Neuronal stem cell (in vitro differentiated cells): ENCODE measurements around the gene YEATS2.
A peak's percentile ranks its signal among the peaks of the same experiment; 100 is the strongest.
"Not testable (repeated sequence)": the region's sequence is repeated elsewhere in the genome, so short reads cannot be mapped to it uniquely, and the experiment has no call there.

Experiments used
- DNase-seq: peaks from one replicate; pipeline ENCODE4 v3.0.0-alpha.2; 2013; ENCODE audit warnings: low spot score
- H2AFZ ChIP-seq: one replicate; pipeline ENCODE4 v1.6.1; 2013; ENCODE audit warnings: mild to moderate bottlenecking, low read length, inconsistent platforms
- H2AK5ac ChIP-seq: 2 replicates; pipeline ENCODE4 v1.6.1; 2013; ENCODE audit warnings: low read depth, mild to moderate bottlenecking, inconsistent platforms, low read length, moderate library complexity, mixed read lengths
- H2BK120ac ChIP-seq: 2 replicates; pipeline ENCODE4 v1.6.1; 2013; ENCODE audit warnings: low read depth, mild to moderate bottlenecking, inconsistent platforms, low read length, moderate library complexity, mixed read lengths
- H2BK12ac ChIP-seq: one replicate; pipeline ENCODE4 v1.6.1; 2013; ENCODE audit warnings: low read length, inconsistent platforms
- H2BK15ac ChIP-seq: 2 replicates; pipeline ENCODE4 v1.6.1; 2013; ENCODE audit warnings: mild to moderate bottlenecking, low read length, inconsistent platforms, mixed read lengths
- H2BK5ac ChIP-seq: one replicate; pipeline ENCODE4 v1.6.1; 2013; ENCODE audit warnings: inconsistent platforms, mild to moderate bottlenecking, low read length, moderate library complexity
- H3K14ac ChIP-seq: one replicate; pipeline ENCODE4 v1.6.1; 2013; ENCODE audit warnings: low read length, inconsistent platforms
- H3K18ac ChIP-seq: 2 replicates; pipeline ENCODE4 v1.6.1; 2013; ENCODE audit warnings: low read length, inconsistent platforms
- H3K23ac ChIP-seq: 2 replicates; pipeline ENCODE4 v1.6.1; 2013; ENCODE audit warnings: low read depth, mild to moderate bottlenecking, mixed read lengths, low read length, inconsistent platforms; ENCODE audit not compliant: poor library complexity
- H3K27ac ChIP-seq: replicated peaks from 3 replicates; pipeline ENCODE4 v1.5.1; 2013; ENCODE audit warnings: low read length, inconsistent platforms
- H3K27me3 ChIP-seq, 3 experiments: 2 replicates each; pipeline ENCODE4 v1.6.1; 2013; ENCODE audit warnings: low read length in 3 of 3, mild to moderate bottlenecking in 2 of 3, inconsistent platforms in 1 of 3, low read depth in 1 of 3, mixed read lengths in 1 of 3, moderate library complexity in 1 of 3; ENCODE audit not compliant: control insufficient read depth in 3 of 3, insufficient read depth in 3 of 3
- H3K36me3 ChIP-seq, 2 donors: replicated peaks in 1 of 2; 2 replicates each; pipeline ENCODE4 v1.6.1; 2013; ENCODE audit warnings: low read length in 2 of 2; ENCODE audit not compliant: control insufficient read depth in 2 of 2, insufficient read depth in 2 of 2
- H3K4ac ChIP-seq: 2 replicates; pipeline ENCODE4 v1.6.1; 2013; ENCODE audit warnings: inconsistent platforms, mild to moderate bottlenecking, low read length, moderate library complexity
- H3K4me1 ChIP-seq, 2 donors: 1 replicate in 1 of 2; 2 replicates in 1 of 2; pipeline ENCODE4 v1.6.1; 2013; ENCODE audit warnings: low read length in 2 of 2, low read depth in 1 of 2; ENCODE audit not compliant: control insufficient read depth in 2 of 2, insufficient read depth in 1 of 2
- H3K4me2 ChIP-seq: one replicate; pipeline ENCODE4 v1.6.1; 2013; ENCODE audit warnings: mild to moderate bottlenecking, low read length, inconsistent platforms; ENCODE audit not compliant: insufficient read depth, poor library complexity, severe bottlenecking
- H3K4me3 ChIP-seq, 2 donors: 2 replicates each; pipeline ENCODE4 v1.5.1; 2013; ENCODE audit warnings: low read length in 2 of 2, mild to moderate bottlenecking in 2 of 2, inconsistent platforms in 1 of 2, moderate library complexity in 1 of 2
- H3K79me1 ChIP-seq: one replicate; pipeline ENCODE4 v1.6.1; 2013; ENCODE audit warnings: low read depth, mild to moderate bottlenecking, inconsistent platforms, low read length, moderate library complexity
- H3K9ac ChIP-seq: one replicate; pipeline ENCODE4 v1.6.1; 2013; ENCODE audit warnings: mild to moderate bottlenecking, low read depth, low read length, inconsistent platforms; ENCODE audit not compliant: poor library complexity
- H3K9me3 ChIP-seq, 2 donors: replicated peaks in 1 of 2; 2 replicates each; pipeline versions ENCODE3 to v1.6.1; 2013; ENCODE audit warnings: low read length in 2 of 2, mild to moderate bottlenecking in 2 of 2, inconsistent platforms in 1 of 2, low read depth in 1 of 2, mixed read lengths in 1 of 2, moderate library complexity in 1 of 2; ENCODE audit not compliant: control insufficient read depth in 2 of 2, insufficient read depth in 1 of 2
- H4K8ac ChIP-seq: one replicate; pipeline ENCODE4 v1.6.1; 2013; ENCODE audit warnings: low read depth, mild to moderate bottlenecking, inconsistent platforms, low read length, moderate library complexity
- H4K91ac ChIP-seq: one replicate; pipeline ENCODE4 v1.6.1; 2013; ENCODE audit warnings: low read length, low read depth, mild to moderate bottlenecking, inconsistent platforms; ENCODE audit not compliant: poor library complexity
- WGBS, 2 donors: extraction: QIAGEN DNeasy Blood & Tissue Kit; methylation state at CpG; one replicate each; pipeline ENCODE4 v1.1.7; 2013; ENCODE audit warnings: missing lambda C conversion rate in 2 of 2, mixed read lengths in 1 of 2; ENCODE audit not compliant: insufficient read length in 2 of 2, insufficient replicate concordance in 1 of 2; ENCODE audit errors: extremely low coverage in 2 of 2; 5-methylcytosine and 5-hydroxymethylcytosine counted together

YEATS2 gene

DNA sequence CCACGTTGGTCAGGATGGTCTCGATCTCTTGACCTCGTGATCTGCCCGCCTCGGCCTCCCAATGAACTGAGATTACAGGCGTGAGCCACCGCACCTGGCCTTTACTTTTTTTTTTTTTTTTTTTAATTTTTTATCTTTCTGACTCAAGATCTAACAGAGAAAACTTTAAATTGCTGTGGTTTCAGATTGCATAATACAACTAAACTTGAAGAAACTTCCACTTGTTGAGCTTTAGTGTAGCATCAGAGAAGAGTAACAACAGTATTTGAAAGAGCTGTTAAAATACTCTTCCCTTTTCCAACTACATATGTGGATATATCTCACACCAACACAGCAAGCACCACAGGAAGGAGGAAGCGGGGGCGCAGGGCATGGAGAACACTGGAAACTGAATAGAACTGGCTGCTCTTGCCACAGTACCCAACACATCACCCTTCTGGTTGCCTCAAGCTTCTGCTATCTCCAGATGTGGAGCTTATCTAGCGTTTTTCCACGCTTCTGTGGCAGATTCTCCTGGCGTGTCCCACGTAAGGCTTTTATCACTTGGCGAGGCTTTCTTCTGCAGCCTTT, 82.4 kb downstream of the YEATS2 start:
- Histone ChIP-seq H3K18ac (no peak overlapping the region), H3K4me3 (no peak overlapping the region), H2AK5ac (no peak overlapping the region), H3K9ac (no peak overlapping the region), H3K4me1 (no peaks in the 10 kb centered on the region), H3K27ac (no peak overlapping the region), H2BK15ac (no peak overlapping the region), H3K79me1 (peaks cover 4% of the 10 kb centered on the region), H2BK12ac (no peak overlapping the region), H2AFZ (no peak overlapping the region), H3K27me3 (no peaks in the 10 kb centered on the region), H4K8ac (no peak overlapping the region), H3K9me3 (no peaks in the 10 kb centered on the region), H3K23ac (no peak overlapping the region), H4K91ac (no peak overlapping the region), H2BK120ac (no peak overlapping the region), H3K36me3 (peaks cover 28 to 92% of the 10 kb centered on the region in 2 donors), H2BK5ac (no peak overlapping the region), H3K4me2 (no peak overlapping the region), H3K14ac (no peak overlapping the region), H3K4ac (no peak overlapping the region)
- no CpG with 5 or more reads among the region's 14 CpGs for WGBS, 2 donors
- DNase-seq = no peak

GRCh38 chr3:183781246-183781645, 83.6 kb downstream of the YEATS2 start:
- Histone ChIP-seq H4K8ac (no peak overlapping the region), H3K4me1 (no peaks in the 10 kb centered on the region), H3K4ac (no peak overlapping the region), H3K27ac (no peak overlapping the region), H3K79me1 (peaks cover 4% of the 10 kb centered on the region), H2BK5ac (no peak overlapping the region), H2AK5ac (no peak overlapping the region), H2BK12ac (no peak overlapping the region), H2BK15ac (no peak overlapping the region), H3K36me3 (peaks cover 26 to 94% of the 10 kb centered on the region in 2 donors), H2BK120ac (no peak overlapping the region), H3K18ac (no peak overlapping the region), H3K27me3 (no peaks in the 10 kb centered on the region), H2AFZ (no peak overlapping the region), H3K14ac (no peak overlapping the region), H3K4me2 (no peak overlapping the region), H3K9ac (peak overlapping the region; percentile 21), H3K23ac (no peak overlapping the region), H3K9me3 (peaks cover 0 to 2% of the 10 kb centered on the region in 2 donors), H3K4me3 (no peak overlapping the region), H4K91ac (no peak overlapping the region)
- WGBS, 2 donors = no CpG with 5 or more reads among the region's 6 CpGs
- no peak for DNase-seq

DNA sequence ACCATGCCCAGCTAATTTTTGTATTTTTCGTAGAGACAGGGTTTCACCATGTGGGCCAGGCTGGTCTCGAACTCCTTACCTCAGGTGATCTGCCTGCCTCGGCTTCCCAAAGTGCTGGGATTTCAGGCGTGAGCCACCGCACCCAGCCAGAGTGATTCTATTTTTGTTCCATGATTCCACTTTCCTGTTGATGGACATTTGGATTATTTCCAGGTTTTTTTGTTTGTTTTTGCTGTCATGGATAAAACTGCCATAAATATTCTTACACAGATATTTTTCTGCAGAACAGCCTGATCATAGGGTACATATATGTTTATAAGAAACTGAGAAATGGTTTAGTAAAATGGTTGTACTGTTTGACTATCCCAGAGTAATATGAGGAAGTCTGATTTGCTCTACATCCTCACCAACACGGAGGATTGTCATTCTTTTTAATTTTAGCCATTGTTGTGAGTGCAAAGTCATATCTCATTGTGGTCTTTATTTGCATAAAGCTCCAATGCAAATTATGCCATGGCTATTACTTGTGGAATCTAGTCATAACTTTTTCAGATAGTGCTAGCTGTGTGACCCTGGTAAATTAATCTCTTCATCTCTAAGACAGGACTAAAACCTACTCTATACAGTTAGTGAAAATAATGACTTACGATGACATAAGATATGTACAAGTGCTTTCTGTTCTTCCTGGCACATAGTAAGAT, 85.1 kb downstream of the YEATS2 start:
- H3K36me3 ChIP-seq = peaks cover 29 to 94% of the 10 kb centered on the region in 2 donors
- no peak overlapping the region for H3K14ac ChIP-seq
- no peak overlapping the region for H3K9ac ChIP-seq
- no peak overlapping the region for H3K4ac ChIP-seq
- no peak overlapping the region for H2AFZ ChIP-seq
- H3K27ac ChIP-seq = no peak overlapping the region
- no peak overlapping the region for H4K8ac ChIP-seq
- peaks cover 4% of the 10 kb centered on the region for H3K79me1 ChIP-seq
- peaks cover 0 to 2% of the 10 kb centered on the region in 2 donors for H3K9me3 ChIP-seq
- no peak overlapping the region for H3K18ac ChIP-seq
- H4K91ac ChIP-seq = no peak overlapping the region
- no peak overlapping the region for H2BK12ac ChIP-seq
- WGBS, 2 donors = no CpG with 5 or more reads among the region's 7 CpGs
- H3K23ac ChIP-seq = no peak overlapping the region
- H2BK120ac ChIP-seq = no peak overlapping the region
- no peak overlapping the region for H2AK5ac ChIP-seq
- H3K27me3 ChIP-seq = no peaks in the 10 kb centered on the region
- no peak overlapping the region for H2BK15ac ChIP-seq
- no peaks in the 10 kb centered on the region for H3K4me1 ChIP-seq
- no peak overlapping the region for H3K4me3 ChIP-seq
- H3K4me2 ChIP-seq = no peak overlapping the region
- H2BK5ac ChIP-seq = no peak overlapping the region
- DNase-seq = no peak

GRCh38 chr3:183784503-183784902, 86.9 kb downstream of the YEATS2 start:
- H3K23ac ChIP-seq, H2BK12ac ChIP-seq, H3K4me3 ChIP-seq, H4K8ac ChIP-seq, H3K4ac ChIP-seq, H3K18ac ChIP-seq, H3K4me1 ChIP-seq, H3K27ac ChIP-seq, H2AK5ac ChIP-seq, H2BK5ac ChIP-seq, H2AFZ ChIP-seq, H3K4me2 ChIP-seq, H2BK120ac ChIP-seq, H3K9me3 ChIP-seq, H3K9ac ChIP-seq, H2BK15ac ChIP-seq, H3K79me1 ChIP-seq, DNase-seq, H3K27me3 ChIP-seq, H4K91ac ChIP-seq, H3K14ac ChIP-seq: not testable (repeated sequence)
- peaks cover 31 to 93% of the 10 kb centered on the region in 2 donors for H3K36me3 ChIP-seq
- no CpG with 5 or more reads among the region's 10 CpGs for WGBS, 2 donors
